Type B pancreatic cell (in vitro differentiated cells): ENCODE measurements around the gene SEC24B. TPM values are rescaled to one million over a fixed set of nuclear protein-coding genes. Genes with fewer than 3 reads are reported as not detected.

Experiments
- DNase-seq: peaks from one replicate; pipeline ENCODE4 v3.0.0; 2021; ENCODE audit warnings: mixed read lengths; ENCODE audit not compliant: unreplicated experiment; ENCODE audit errors: extremely low spot score
- H3K27ac Mint-ChIP-seq: 2 replicates; pipeline ENCODE4 v1.8.0; 2021; ENCODE audit warnings: mild to moderate bottlenecking, mixed read lengths
- H3K27me3 Mint-ChIP-seq: 2 replicates; pipeline ENCODE4 v1.8.0; 2021; ENCODE audit warnings: mixed read lengths
- H3K36me3 Mint-ChIP-seq: 2 replicates; pipeline ENCODE4 v1.8.0; 2021; ENCODE audit warnings: mixed read lengths
- H3K4me1 Mint-ChIP-seq: one replicate; pipeline ENCODE4 v1.8.0; 2021; ENCODE audit warnings: mixed read lengths; ENCODE audit not compliant: unreplicated experiment
- H3K4me3 Mint-ChIP-seq: 2 replicates; pipeline ENCODE4 v1.8.0; 2021; ENCODE audit warnings: mild to moderate bottlenecking, mixed read lengths
- H3K9me3 Mint-ChIP-seq: 2 replicates; pipeline ENCODE4 v1.8.0; 2021; ENCODE audit warnings: mixed read lengths
- CTCF ChIP-seq: fragments of 200-600 bp; sonication (generic); conservative IDR thresholded peaks from 2 replicates; pipeline ENCODE4 v1.5.0; 2021; ENCODE audit warnings: antibody characterized with exemption, mild to moderate bottlenecking
- long read RNA-seq: library from polyadenylated mRNA; unstranded; transcript quantifications from one replicate; pipeline ENCODE4 v2.0.0, GENCODE V29; 2020
- total RNA-seq: library from RNA; stranded (reverse); gene quantifications from 2 replicates; pipeline ENCODE4 v1.2.1, GENCODE V29; 2021; ENCODE audit warnings: low replicate concordance

Gene SEC24B
- total RNA-seq = 37.4 and 39.1 TPM in 2 replicates
- long read RNA-seq, partial matches to known transcripts = 18 of 18 reads
- long read RNA-seq, other reads (novel, unspliced or antisense) = 0 of 18 reads

GRCh38 chr4:109433205-109434006 lies at the start of gene SEC24B:
Gene SEC24B (plus strand): TSS chr4:109433815. CDS start chr4:109433870, 55 bp downstream.
- peak; percentile 90 for DNase-seq
- Mint-ChIP-seq H3K36me3 (peaks cover 22% of the 10 kb centered on the region), H3K9me3 (no peaks in the 10 kb centered on the region), H3K4me1 (peaks cover 31% of the 10 kb centered on the region), H3K27ac (peak within 1 kb of the TSS; percentile 97), H3K27me3 (no peaks in the 10 kb centered on the region), H3K4me3 (peak within 1 kb of the TSS; percentile 97)
- peak; percentile 100 for TF ChIP-seq CTCF

GRCh38 chr4:109383823-109384222 lies 49.8 kb upstream of the SEC24B start:
- no peaks in the 10 kb centered on the region for H3K36me3 Mint-ChIP-seq
- no peak overlapping the region for H3K4me3 Mint-ChIP-seq
- H3K9me3 Mint-ChIP-seq = no peaks in the 10 kb centered on the region
- H3K4me1 Mint-ChIP-seq = peaks cover 6% of the 10 kb centered on the region
- DNase-seq = no peak
- no peak for TF ChIP-seq CTCF
- H3K27me3 Mint-ChIP-seq = peaks cover 3% of the 10 kb centered on the region
- no peak overlapping the region for H3K27ac Mint-ChIP-seq

GRCh38 chr4:109385260-109385659 lies 48.4 kb upstream of the SEC24B start:
- Mint-ChIP-seq H3K36me3 (no peaks in the 10 kb centered on the region), H3K4me1 (peaks cover 13% of the 10 kb centered on the region), H3K4me3 (no peak overlapping the region), H3K27me3 (peaks cover 3% of the 10 kb centered on the region), H3K9me3 (no peaks in the 10 kb centered on the region), H3K27ac (no peak overlapping the region)
- no peak for TF ChIP-seq CTCF
- no peak for DNase-seq

- Mint-ChIP-seq H3K9me3 (no peaks in the 10 kb centered on the region), H3K27me3 (peaks cover 3% of the 10 kb centered on the region), H3K4me1 (peaks cover 13% of the 10 kb centered on the region), H3K36me3 (no peaks in the 10 kb centered on the region), H3K27ac (no peak overlapping the region), H3K4me3 (no peak overlapping the region)
- DNase-seq = no peak
- no peak for TF ChIP-seq CTCF
Observed at GRCh38 chr4:109389369-109390114, 44.1 kb upstream of the SEC24B start.

- Mint-ChIP-seq H3K27me3 (peaks cover 3% of the 10 kb centered on the region), H3K4me1 (peaks cover 13% of the 10 kb centered on the region), H3K4me3 (no peak overlapping the region), H3K9me3 (no peaks in the 10 kb centered on the region), H3K36me3 (no peaks in the 10 kb centered on the region), H3K27ac (no peak overlapping the region)
- TF ChIP-seq CTCF = no peak
- no peak for DNase-seq
Observed at GRCh38 chr4:109390115-109390768, 43.4 kb upstream of the SEC24B start.
